GM21526 (cell line): ENCODE data around the gene FOXR2.

ENCODE experiments used
- ATAC-seq: cut with Tn5 transposase; IDR thresholded peaks from one replicate; pipeline ENCODE4 v1.9.1; 2021; ENCODE audit warnings: moderate library complexity; ENCODE audit not compliant: unreplicated experiment, low FRiP score

FOXR2 gene, protein sequence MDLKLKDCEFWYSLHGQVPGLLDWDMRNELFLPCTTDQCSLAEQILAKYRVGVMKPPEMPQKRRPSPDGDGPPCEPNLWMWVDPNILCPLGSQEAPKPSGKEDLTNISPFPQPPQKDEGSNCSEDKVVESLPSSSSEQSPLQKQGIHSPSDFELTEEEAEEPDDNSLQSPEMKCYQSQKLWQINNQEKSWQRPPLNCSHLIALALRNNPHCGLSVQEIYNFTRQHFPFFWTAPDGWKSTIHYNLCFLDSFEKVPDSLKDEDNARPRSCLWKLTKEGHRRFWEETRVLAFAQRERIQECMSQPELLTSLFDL

DNA sequence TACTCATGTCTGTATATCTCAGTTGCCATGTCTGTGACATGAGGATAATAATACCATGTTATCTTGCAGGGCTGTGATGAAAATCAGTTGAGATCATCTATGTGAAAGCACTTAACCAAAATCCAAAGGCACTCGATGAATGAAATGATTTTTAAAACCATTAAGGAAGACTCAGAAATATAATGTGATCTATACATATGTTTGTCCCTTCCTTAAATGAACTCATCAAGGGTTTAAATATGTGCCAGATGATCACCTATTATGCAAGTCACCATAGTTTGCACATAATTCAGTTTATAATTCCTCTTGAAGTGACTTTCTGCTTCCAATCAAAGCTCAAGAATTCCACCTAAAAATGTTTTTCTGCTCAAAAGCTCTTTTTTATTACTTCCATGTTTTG lies at the start of gene FOXR2:
FOXR2 (plus strand) TSS at position 301 of the 400 bp plus-strand sequence. CDS start 312 bp downstream, outside the sequence.
- ATAC-seq = no peak

DNA sequence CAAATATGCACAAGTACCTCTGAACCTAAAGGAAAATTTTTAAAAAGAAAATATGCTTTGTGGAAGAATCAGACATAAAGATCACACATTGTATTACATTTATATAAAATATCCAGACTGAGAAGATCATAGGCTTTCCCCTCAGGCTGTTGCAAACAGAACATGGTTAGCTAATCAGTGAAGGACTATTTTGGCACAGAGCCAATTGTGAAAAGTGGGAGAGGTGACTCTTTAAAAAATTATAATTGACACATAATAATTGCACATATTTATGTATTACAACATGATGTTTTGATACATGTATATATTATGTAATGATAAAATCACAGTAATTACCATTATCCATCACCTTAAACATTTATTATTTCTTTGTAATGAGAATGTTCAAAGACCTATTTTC lies 44.1 kb upstream of the FOXR2 start:
- ATAC-seq = no peak

DNA sequence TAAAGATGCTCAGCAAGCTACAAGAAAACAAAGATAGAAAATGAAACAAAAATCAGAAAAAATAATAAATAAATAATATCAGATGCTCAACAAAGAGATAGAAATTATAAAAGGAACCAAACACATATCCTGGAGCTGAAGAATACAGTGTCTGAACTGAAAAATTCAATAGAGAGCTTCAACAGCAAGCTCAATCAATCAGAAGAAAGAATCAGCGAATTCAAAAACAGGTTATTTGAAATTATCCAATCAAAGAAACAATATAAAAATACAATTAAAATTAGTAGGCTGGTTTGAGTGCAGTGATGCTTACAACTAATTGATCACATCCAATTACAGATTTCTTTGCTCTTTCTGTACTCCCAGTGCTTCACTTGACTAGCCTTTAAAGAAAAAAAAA lies 40.8 kb upstream of the FOXR2 start:
- ATAC-seq = no peak

DNA sequence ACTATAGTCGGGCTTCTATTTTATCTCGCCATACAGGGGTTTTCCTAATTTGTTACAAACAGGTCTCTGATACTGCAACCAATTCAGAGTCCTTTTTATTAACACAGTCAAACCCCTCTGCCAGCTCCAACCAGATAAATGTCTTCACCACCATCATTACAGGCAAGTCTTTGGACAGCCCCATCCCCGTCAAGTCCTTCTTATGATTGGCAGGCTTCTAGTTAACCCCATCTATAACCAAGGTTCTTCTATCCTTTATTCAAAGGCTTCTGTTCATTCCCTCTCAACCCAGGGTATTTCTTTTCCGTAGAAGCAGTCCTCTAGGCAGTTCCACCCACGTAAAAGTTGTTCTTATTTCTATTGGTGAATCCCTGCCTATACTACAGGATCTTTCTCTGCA lies 29.9 kb upstream of the FOXR2 start:
- no peak for ATAC-seq

DNA sequence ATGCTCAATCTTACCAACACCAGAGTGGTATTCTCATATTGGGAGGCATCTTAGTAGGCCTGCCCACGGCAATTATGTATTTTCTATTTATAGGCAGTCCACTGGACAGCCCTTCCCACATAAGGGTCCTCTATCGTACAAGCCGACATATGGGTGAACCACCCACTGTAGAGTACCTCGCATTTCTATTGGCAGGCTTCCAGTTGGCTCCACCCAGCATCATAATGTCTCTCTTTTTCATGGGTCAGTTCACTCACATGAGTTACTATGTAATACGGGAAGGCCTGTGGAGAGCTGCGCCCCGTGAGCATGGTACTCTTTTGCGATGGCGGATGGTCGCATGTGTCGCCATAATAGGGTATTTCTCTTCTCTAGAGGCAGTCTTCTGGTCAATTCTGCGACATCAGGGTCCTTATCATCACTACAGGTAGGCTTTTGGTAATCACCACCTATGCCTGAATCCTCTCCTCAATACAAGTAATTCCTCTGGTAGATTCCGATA lies 29.4 kb upstream of the FOXR2 start:
- no peak for ATAC-seq

DNA sequence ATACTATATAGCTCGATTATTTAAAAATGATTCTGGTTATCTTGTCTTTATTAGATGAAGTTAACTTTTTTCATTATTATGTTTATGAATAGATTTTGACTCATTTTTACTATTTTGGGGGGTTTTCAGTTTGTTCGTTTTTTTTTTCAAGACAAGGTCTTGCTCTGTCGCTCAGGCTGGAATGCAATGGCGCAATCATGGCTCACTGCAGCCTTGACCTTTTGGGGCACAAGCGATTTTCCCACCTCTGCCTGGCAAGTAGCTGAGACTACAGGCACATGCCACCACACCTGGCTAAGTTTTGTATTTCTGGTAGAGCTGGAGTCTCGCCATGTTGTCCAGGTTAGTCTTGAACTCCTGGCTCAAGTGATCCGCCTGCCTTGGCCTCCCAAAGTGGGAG lies 24.9 kb upstream of the FOXR2 start:
- no peak for ATAC-seq

DNA sequence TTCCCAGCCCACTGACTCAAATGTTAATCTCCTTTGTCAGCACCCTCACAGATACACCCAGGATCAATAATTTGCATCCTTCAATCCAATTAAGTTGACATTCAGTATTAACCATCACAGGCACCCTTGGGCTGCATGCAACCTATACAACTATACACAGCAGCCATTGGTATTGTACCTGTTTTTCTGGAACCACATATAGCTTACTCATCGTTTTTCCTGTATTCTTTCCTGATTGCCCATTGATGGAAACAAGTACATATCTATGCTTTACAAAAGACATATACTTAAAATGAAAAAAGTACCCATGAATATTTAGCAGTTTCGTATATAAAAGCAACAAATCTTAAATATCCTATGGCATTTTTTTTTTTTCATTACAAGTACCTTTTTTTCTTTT lies 3.7 kb upstream of the FOXR2 start:
- ATAC-seq = no peak

DNA sequence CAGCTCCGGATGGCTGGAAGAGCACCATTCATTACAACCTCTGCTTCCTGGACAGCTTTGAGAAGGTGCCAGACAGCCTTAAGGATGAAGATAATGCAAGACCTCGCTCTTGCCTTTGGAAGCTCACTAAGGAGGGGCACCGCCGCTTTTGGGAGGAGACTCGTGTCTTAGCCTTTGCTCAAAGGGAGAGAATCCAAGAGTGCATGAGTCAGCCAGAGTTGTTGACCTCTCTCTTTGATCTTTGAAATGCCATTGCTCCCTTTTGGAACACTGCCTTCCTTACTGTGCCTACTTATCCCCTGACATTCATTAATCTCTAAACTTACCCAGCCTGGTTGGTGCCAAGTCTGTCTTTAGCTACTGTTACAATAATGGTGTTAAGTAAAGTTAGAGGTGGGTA lies 1.2 kb downstream of the FOXR2 start:
- ATAC-seq = no peak

DNA sequence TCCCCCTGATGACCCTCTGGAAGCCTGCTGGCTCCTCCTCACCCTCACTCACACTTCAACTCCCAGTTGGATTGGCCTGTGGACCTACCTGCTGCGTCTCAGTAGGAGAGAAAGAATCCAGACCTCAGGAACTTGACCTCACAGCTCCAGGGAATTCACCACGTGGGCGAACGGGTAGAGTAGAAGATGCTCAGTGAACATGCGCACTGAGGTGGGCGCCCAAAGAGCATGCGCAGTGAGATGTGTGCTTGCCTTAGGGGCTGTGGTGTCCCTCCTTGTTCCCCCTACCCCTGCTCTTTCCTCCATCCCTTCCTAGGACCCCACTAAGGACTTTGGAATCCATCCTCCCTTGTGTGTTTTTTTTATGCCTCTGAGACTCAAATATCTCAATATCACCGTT lies 12.9 kb downstream of the FOXR2 start:
- no peak for ATAC-seq

DNA sequence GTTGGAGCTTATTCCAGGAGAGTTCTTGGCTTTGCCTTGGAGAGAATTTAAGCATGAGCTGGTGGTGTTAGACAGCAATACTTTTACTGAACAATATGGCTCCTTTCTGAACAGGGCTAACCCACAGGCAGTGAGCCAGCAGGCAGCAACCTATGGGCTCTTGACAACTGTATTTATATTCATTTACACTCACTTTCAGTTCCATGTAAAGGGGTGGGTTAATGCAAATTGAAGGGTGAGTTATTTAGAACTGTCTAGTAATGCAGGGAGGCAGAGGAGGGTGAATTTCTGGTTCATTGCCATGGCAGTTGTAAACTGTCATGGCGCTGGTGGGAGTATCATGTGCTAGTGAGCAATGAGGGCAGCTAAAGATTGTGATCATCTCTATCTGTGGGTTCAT lies 15.7 kb downstream of the FOXR2 start:
- ATAC-seq = peak; percentile 65

DNA sequence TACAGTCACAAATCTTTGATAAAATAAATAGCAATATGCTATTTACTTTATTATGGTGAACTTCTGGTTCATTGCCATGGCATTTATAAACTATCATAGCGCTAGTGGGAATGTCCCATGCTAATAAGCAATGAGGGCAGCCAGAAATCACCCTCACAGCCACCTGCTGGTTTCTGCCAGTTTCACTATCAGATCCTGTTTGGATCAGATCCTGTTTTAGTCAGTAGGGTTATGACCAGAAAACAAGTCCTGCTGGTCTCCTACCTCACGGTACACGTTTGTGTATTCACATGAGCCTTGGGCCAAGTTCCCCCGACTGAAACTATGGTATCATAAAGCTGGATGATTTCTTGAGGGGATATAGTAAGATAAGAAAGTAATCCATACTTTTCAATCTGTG lies 17.7 kb downstream of the FOXR2 start:
- peak; percentile 57 for ATAC-seq

DNA sequence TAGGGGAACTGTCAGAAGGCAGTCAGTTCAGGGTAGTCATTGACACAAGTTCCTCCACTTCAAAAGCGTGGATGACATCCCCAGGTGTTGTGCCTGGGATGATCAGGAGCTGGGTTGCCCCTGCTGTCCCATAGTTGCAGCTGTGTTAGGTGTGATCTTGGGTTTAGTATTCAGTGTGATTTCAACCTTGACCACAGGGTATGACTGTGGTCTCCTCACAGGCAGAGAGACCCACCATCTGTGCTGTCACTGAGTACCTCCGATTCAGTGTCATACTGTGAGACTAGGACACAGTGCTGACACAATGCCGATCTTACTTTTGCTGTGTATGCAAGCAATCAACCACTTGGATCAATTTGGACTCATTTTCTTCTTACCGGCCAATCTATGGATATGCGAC lies 25.2 kb downstream of the FOXR2 start:
- peak; percentile 38 for ATAC-seq

DNA sequence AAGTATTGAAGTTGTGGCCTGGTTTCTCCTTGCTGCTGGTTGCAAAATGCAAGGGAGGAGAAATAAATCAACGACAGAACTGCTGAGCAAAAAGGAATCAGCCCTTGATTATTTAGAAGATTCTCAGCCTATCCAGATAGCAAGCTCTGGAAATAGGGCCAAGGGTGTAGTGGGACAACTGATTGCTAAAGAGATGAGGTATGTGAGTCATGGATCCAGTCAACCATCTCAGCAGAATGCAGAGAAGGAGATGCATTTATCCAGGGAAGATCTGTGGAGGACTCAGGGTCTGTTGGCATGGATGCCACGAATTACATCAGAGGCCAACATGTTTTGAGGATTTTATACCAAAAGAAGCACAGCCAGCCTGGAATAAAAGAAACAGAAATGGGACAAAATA lies 36.7 kb downstream of the FOXR2 start:
- no peak for ATAC-seq

DNA sequence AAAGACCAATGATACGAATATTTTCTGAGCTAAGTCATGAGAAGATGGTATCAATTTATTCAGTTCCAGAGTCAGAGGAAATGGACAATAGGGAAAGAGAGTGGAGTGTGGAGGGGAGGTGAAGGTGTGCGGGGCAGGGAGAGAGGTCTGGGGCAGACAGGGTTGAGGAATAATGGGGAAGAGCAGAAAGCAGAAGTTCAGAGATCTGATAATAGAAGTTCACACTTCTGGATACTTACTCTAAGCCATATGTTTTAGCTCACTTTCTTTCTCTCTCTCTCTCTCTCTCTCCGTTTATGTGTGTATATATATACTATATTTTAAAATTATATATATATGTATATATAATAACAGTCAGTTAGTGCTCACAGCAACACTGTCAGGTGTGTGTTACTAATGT lies 40.4 kb downstream of the FOXR2 start:
- ATAC-seq = no peak

DNA sequence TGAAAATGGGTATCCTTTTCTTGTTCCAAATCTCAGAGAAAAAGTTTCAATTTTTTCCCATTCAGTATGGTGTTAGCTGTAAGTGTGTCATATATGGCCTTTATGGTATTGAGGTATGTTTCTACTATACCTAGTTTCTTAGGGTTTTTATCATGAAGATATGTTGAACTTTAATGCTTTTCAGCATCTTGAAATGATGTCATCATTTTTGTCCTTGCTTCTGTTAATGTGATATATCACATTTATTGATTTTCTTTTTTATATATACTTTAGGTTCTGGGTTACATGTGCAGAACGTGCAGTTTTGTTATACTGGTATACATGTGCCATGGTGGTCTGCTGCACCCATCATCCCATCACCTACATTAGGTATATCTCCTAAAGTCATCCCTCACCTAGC lies 44.9 kb downstream of the FOXR2 start:
- ATAC-seq = no peak
